ENCODE results near the gene SCT. TPM values are rescaled to one million over a fixed set of nuclear protein-coding genes. Genes with fewer than 3 reads are reported as not detected.

SCT gene
- total RNA-seq, 1 donor from 2014 or later, result not detected

- Mint-ChIP-seq H3K27ac (peak overlapping the region; percentile 51), H3K27me3 (peaks cover 27% of the 10 kb centered on the region), H3K36me3 (ENCODE audit: low read depth) (peaks cover 7% of the 10 kb centered on the region), H3K4me1 (peaks cover 10% of the 10 kb centered on the region), H3K9me3 (no peaks in the 10 kb centered on the region), H3K4me3 (peak overlapping the region; percentile 49)
- intact Hi-C loops (cut with micrococcal nuclease), result no loop called here
- DNase-seq, result no peak
Observed at GRCh38 chr11:637593-638521, 10.9 kb upstream of the SCT start.

GRCh38 chr11:637333-637592 is 10.3 kb upstream of the SCT start:
- Mint-ChIP-seq H3K36me3 (ENCODE audit: low read depth) (peaks cover 7% of the 10 kb centered on the region), H3K4me3 (peak overlapping the region; percentile 49), H3K27me3 (peaks cover 27% of the 10 kb centered on the region), H3K4me1 (peaks cover 8% of the 10 kb centered on the region), H3K27ac (no peak overlapping the region), H3K9me3 (no peaks in the 10 kb centered on the region)
- no peak for DNase-seq
- intact Hi-C loops (cut with micrococcal nuclease), result no loop called here

GRCh38 chr11:636511-637332 is 9.7 kb upstream of the SCT start, which contains the start of gene DRD4:
Gene DRD4 (plus strand): TSS chr11:637269. CDS start chr11:637305, 36 bp downstream.
- DNase-seq, result no peak
- Mint-ChIP-seq H3K4me1 (peaks cover 8% of the 10 kb centered on the region), H3K36me3 (ENCODE audit: low read depth) (peaks cover 5% of the 10 kb centered on the region), H3K9me3 (no peaks in the 10 kb centered on the region), H3K27me3 (peaks cover 27% of the 10 kb centered on the region), H3K4me3 (peak within 1 kb of the TSS; percentile 49), H3K27ac (peak within 1 kb of the TSS; percentile 51)
- intact Hi-C loops (cut with micrococcal nuclease), result no loop called here

DNA sequence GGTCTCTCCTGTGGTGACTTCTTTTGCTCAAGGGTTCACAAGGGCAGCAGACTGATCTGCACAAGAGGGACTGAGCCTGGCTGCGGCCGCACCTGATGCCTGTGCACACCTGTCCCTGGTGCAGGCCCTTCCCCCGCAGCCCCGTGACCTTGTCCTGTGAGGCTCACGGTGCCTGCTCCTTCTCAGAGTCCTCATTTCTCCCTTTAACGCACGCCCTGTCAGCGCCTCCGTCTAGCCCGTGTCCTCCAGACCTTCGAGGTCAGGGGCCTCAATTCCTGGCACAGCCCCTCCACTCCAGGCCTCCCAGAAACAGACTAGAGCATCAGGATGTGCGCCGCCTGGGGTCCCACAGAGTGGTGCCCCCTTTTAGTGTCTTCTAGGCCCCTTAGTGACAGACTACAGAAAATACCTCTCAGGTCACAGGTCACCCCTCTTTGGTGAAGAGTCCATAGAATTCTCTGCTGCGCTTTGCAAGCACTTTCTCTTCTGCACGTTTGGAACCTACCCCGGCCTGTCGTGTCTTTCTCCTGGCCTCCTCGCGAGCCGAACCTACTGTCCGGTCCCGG is 9.0 kb upstream of the SCT start:
- peaks cover 5% of the 10 kb centered on the region for H3K36me3 Mint-ChIP-seq (ENCODE audit: low read depth)
- H3K9me3 Mint-ChIP-seq, result no peaks in the 10 kb centered on the region
- H3K4me3 Mint-ChIP-seq, result no peak overlapping the region
- no peak overlapping the region for H3K27ac Mint-ChIP-seq
- H3K27me3 Mint-ChIP-seq, result peaks cover 27% of the 10 kb centered on the region
- no peak for DNase-seq
- peaks cover 8% of the 10 kb centered on the region for H3K4me1 Mint-ChIP-seq
- intact Hi-C loops (cut with micrococcal nuclease), result no loop called here

DNA sequence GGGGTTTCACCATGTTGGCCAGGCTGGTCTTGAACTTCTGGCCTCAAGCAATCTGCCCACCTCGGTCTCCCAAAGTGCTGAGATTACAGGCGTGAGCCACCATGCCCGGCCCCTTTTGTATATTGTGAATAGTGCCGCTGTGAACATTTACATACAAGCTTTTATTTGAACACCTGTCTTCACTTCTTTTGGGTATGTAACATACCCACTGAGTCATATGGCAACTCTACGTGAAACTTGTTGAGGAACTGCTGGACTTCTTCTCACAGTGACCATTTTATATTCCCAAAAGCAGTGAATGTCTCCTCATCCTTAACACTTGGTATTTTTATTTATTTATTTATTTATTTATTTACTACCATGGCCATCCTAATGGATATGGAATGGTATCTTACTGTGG is 3.9 kb upstream of the SCT start:
- Mint-ChIP-seq H3K9me3 (no peaks in the 10 kb centered on the region), H3K27ac (no peak overlapping the region), H3K4me1 (peaks cover 18% of the 10 kb centered on the region), H3K36me3 (ENCODE audit: low read depth) (peaks cover 5% of the 10 kb centered on the region), H3K4me3 (no peak overlapping the region), H3K27me3 (peaks cover 22% of the 10 kb centered on the region)
- intact Hi-C loops (cut with micrococcal nuclease), result no loop called here
- no peak for DNase-seq

DNA sequence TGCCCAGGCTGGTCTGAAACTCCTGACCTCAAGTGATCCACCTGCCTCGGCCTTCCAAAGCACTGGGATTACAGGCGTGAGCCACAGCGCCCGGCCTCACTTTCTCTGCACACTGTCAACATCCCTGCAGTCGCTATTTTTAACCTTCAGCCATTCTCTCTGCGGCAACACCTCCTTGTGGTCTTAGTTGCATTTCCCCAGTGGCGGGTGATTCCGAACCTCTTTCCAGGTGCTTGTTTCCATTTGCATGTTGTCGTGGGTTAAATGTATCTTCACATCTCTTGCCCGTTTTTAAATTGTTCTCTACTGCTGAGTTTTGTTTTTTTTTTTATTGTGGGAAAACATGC is 2.2 kb upstream of the SCT start:
- Mint-ChIP-seq H3K9me3 (no peaks in the 10 kb centered on the region), H3K27ac (peak overlapping the region; percentile 62), H3K27me3 (peaks cover 19% of the 10 kb centered on the region), H3K4me1 (peaks cover 16% of the 10 kb centered on the region), H3K4me3 (peak overlapping the region; percentile 9), H3K36me3 (ENCODE audit: low read depth) (peaks cover 5% of the 10 kb centered on the region)
- DNase-seq, result peak; percentile 67
- intact Hi-C loops (cut with micrococcal nuclease), result no loop called here

DNA sequence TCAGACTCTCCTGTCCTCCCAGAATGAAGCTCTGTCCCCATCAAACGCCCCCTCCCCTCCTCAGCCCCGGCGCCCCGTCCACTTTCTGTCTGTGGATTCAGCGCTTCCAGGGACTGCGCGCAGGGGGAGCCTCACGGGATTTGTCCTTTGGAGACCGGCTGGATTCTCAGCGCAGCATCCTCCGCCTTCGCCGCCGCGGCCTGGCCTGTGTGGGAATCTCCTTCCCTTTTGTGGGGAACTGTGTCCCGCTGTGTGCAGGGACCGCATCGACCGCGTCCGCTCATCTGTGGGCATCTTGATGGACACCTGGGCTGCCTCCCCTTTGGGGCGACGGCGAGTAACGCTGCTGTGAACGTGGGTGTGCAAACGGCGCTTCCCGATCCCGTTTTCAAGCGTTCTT is 1.1 kb upstream of the SCT start:
- Mint-ChIP-seq H3K4me3 (peak overlapping the region; percentile 9), H3K9me3 (no peaks in the 10 kb centered on the region), H3K36me3 (ENCODE audit: low read depth) (peaks cover 5% of the 10 kb centered on the region), H3K27ac (peak overlapping the region; percentile 59), H3K27me3 (peaks cover 19% of the 10 kb centered on the region), H3K4me1 (peaks cover 16% of the 10 kb centered on the region)
- no peak for DNase-seq
- intact Hi-C loops (cut with micrococcal nuclease), result no loop called here

- intact Hi-C loops (cut with micrococcal nuclease), result no loop called here
- no peak overlapping the region for H3K27ac Mint-ChIP-seq
- H3K4me3 Mint-ChIP-seq, result no peak overlapping the region
- no peak for DNase-seq
- H3K36me3 Mint-ChIP-seq (ENCODE audit: low read depth), result peaks cover 5% of the 10 kb centered on the region
- peaks cover 19% of the 10 kb centered on the region for H3K27me3 Mint-ChIP-seq
- H3K9me3 Mint-ChIP-seq, result no peaks in the 10 kb centered on the region
- peaks cover 16% of the 10 kb centered on the region for H3K4me1 Mint-ChIP-seq
Observed at GRCh38 chr11:627308-627576, 261 bp upstream of the SCT start.

DNA sequence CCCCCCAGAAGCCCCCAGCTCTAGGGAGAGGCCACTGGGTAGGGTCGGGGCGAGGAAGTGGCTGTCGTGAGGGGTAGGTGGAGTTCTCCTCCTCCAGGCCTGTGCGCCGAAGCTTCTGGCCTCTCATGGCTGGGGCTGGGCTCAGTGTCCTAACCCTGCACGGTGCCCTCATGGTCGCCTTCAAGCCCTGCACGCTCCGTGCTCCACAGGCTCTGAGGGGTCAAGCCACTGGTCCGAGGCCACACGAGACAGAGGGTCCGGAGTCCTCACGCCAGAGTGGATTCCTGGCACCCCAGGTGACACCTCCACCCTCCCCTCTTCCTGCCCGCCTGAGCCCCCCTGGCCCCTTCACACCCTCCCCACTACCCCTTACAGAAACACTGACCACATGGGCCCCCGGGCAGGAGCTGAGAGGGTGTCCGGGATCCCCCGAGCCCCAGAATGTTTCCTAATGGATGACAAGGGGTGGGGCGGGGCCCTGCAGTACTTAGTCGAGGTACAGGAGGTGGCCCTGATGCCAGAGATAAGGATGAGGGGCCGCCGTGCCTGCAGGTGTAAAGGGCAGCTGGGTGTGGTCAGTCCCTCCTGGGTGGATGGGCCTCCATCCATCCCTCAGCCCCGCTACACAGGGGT is 1.2 kb downstream of the SCT start:
- Mint-ChIP-seq H3K4me1 (peaks cover 16% of the 10 kb centered on the region), H3K9me3 (no peaks in the 10 kb centered on the region), H3K27me3 (peaks cover 19% of the 10 kb centered on the region), H3K27ac (no peak overlapping the region), H3K36me3 (ENCODE audit: low read depth) (peaks cover 5% of the 10 kb centered on the region), H3K4me3 (no peak overlapping the region)
- intact Hi-C loops (cut with micrococcal nuclease), result no loop called here
- no peak for DNase-seq

DNA sequence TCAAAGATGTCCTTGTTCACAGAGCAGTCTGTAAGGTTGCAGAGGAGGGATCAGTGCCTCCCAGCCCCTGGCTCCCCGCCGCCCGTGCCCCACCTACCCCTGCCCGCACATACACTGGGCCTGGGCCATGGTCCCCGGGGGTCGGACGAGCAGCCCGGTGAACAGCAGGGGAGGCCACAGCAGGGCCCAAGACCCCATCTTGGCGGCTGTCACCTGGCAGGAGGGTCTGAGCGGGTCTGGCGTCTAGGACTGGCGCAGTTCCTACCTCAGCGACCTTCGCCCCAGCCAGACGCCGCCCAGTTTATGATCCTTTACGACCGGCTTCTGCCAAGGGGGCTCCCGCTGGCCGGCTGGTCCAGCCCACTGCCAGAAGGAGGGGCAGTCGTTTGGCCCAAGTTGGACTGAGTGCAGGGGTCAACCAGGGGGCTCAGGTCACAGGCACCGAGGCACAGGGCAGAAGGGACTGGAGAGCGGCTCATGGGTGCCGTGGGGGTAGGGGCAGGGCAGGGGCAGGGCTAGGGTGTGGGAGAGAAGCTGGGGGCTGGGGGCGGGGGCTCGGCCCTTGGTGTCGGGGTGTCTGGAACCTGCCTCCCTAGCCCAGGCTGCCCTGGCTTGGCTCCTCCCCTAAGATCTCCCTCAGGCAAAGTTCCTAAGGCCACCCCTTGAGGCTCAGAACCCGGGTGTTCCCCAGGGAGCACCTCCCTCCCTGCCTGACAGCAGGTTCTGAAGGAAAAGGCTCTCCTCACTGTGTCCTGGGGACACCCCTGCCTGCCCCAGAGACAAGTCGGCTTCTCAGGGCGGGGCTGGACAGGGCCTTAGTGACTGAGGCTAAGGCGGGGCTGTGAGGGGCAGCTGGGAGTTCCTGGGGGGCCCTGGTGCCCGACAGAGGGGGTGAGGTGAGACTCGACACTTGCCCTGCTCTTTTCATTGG is 2.0 kb downstream of the SCT start, which contains the start of gene CDHR5:
Gene CDHR5, minus strand, starts transcription at position 251 of the 931 bp plus-strand sequence. Its CDS starts 53 bp downstream, at position 198.
- Mint-ChIP-seq H3K9me3 (no peaks in the 10 kb centered on the region), H3K4me1 (peaks cover 16% of the 10 kb centered on the region), H3K27me3 (peaks cover 19% of the 10 kb centered on the region), H3K36me3 (ENCODE audit: low read depth) (peaks cover 5% of the 10 kb centered on the region), H3K4me3 (no peak within 1 kb of the TSS), H3K27ac (no peak within 1 kb of the TSS)
- no peak for DNase-seq
- intact Hi-C loops (cut with micrococcal nuclease), result no loop called here

- peaks cover 16% of the 10 kb centered on the region for H3K27me3 Mint-ChIP-seq
- H3K36me3 Mint-ChIP-seq (ENCODE audit: low read depth), result peaks cover 5% of the 10 kb centered on the region
- H3K9me3 Mint-ChIP-seq, result no peaks in the 10 kb centered on the region
- DNase-seq, result no peak
- H3K4me3 Mint-ChIP-seq, result no peak overlapping the region
- peaks cover 10% of the 10 kb centered on the region for H3K4me1 Mint-ChIP-seq
- H3K27ac Mint-ChIP-seq, result no peak overlapping the region
- intact Hi-C loops (cut with micrococcal nuclease), result no loop called here
Observed at GRCh38 chr11:623999-624704, 2.8 kb downstream of the SCT start.

DNA sequence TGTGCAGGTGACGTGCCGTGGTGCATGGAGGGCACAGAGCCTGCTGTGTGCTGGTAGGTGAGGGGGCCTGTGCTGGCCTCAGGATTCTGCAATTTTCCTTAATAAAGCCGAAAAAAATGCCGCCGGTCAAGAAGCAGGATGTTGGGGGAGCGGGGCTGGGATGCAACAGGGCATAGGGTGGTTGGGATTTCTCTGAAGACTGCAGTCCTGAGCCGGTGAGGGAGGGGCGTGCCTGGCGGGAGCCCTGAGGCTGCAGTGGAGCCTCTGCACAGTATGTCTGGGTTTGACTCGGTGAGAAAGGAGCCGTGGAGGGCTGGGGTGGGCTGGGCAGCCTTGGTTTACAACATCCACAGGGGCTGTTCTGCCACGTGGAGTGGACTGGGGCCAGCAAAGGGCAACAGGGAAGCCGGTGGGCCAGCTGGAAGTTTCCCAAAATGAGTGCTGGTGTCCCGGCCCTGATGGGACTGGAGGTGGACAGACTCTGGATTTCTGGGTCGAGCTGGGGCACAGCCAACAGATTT is 3.6 kb downstream of the SCT start:
- Mint-ChIP-seq H3K27me3 (peaks cover 10% of the 10 kb centered on the region), H3K27ac (no peak overlapping the region), H3K4me1 (peaks cover 3% of the 10 kb centered on the region), H3K9me3 (no peaks in the 10 kb centered on the region), H3K36me3 (ENCODE audit: low read depth) (peaks cover 2% of the 10 kb centered on the region), H3K4me3 (no peak overlapping the region)
- intact Hi-C loops (cut with micrococcal nuclease), result no loop called here
- no peak for DNase-seq
